H54 (cell line): ENCODE measurements around the gene GABRR1.
"Not testable (repeated sequence)": the region's sequence is repeated elsewhere in the genome, so short reads cannot be mapped to it uniquely, and the experiment has no call there.

Source experiments
- DNase-seq: peaks from one replicate; pipeline ENCODE4 v3.0.0; 2011; ENCODE audit warnings: low spot score, mixed read lengths; ENCODE audit not compliant: insufficient read length
- FAIRE-seq: peaks from 3 replicates; lab custom pipeline; 2011; peaks lifted over from hg19 to GRCh38; lab: Jason Lieb, UNC
- POLR2A ChIP-seq: IDR thresholded peaks from 2 replicates; pipeline ENCODE4 v1.6.1; 2011; ENCODE audit warnings: low read depth, mild to moderate bottlenecking, low read length

GABRR1 gene

GRCh38 chr6:89139509-89140346 lies 77.4 kb downstream of the GABRR1 start:
- no peak for TF ChIP-seq POLR2A
- FAIRE-seq (peak; percentile 58), DNase-seq (peak; percentile 35)

GRCh38 chr6:89138173-89138572 lies 79.0 kb downstream of the GABRR1 start:
- FAIRE-seq (no peak), DNase-seq (no peak)
- no peak for TF ChIP-seq POLR2A

GRCh38 chr6:89134723-89135122 lies 82.4 kb downstream of the GABRR1 start:
- DNase-seq (no peak), FAIRE-seq (no peak)
- no peak for TF ChIP-seq POLR2A

- no peak for TF ChIP-seq POLR2A
- FAIRE-seq (no peak), DNase-seq (no peak)
Observed at GRCh38 chr6:89133981-89134380, 83.2 kb downstream of the GABRR1 start.

GRCh38 chr6:89132057-89132456 lies 85.1 kb downstream of the GABRR1 start:
- TF ChIP-seq POLR2A, result no peak
- no peak for DNase-seq
- FAIRE-seq, result no peak

- FAIRE-seq (no peak), DNase-seq (no peak)
- TF ChIP-seq POLR2A, result no peak
Observed at GRCh38 chr6:89131599-89131998, 85.6 kb downstream of the GABRR1 start.

- not testable (repeated sequence) for FAIRE-seq, DNase-seq
Observed at GRCh38 chr6:89128256-89128671, 88.9 kb downstream of the GABRR1 start.
